ENCODE results near the gene DNAAF9.

Gene DNAAF9

DNA sequence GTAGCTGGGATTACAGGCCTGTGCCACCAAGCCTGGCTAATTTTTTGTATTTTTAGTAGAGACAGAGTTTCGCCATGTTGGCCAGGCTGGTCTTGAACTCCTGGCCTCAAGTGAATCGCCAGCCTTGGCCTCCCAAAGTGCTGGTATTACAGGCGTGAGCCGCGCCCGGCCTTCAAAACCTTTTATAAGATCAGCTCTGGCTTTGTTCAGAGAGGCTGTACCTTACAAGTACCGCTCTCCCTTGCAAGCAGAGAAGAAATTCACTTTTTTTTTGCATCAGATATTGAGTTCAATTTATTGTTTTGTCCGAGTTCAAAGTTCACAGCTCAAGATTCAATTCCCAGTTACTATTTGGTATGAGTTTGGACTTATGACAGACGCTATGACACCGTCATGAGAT is 1.9 kb upstream of the DNAAF9 start:
- no peak for DNase-seq

DNA sequence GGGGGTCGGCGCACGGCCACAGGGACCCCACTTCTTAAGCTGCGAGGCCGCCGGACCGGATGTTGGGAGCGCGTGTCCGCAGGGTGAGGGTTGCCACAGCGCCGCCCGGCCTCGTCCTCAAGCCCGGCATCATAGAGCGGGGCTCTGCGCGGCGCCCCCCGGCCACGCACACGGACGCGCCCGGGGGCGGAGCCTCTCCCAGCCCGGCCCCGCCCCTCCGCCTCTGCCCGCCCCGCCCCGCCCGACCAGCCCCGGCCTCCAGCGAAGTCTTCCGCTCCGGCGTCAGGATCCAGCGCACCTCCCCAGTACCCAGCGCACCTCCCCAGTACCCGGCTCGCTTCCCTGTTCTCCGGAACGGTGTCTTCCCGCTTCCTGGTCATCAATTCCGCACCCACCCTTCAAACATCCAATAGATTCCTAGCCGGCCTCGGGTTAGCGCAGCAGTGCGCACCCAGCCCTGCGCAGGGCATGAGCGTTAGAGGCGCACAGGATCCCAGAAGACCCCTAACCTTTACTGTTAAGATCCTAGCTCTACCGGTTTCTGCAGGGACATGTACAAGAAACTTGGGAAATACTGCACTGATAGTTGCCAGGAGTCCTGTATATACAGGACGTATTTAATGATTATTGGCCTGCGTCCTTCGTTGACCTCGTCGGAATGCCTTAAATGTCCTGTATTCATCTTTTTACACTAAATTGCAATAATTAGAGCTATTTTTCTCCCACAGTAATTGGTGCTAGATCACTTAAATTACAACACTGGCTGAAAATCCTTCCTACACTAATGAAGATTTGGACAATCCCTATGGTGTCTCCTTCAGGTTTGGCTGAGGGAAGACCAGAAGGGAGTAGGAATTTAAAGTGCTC is 535 bp upstream of the DNAAF9 start:
- DNase-seq = no peak

DNA sequence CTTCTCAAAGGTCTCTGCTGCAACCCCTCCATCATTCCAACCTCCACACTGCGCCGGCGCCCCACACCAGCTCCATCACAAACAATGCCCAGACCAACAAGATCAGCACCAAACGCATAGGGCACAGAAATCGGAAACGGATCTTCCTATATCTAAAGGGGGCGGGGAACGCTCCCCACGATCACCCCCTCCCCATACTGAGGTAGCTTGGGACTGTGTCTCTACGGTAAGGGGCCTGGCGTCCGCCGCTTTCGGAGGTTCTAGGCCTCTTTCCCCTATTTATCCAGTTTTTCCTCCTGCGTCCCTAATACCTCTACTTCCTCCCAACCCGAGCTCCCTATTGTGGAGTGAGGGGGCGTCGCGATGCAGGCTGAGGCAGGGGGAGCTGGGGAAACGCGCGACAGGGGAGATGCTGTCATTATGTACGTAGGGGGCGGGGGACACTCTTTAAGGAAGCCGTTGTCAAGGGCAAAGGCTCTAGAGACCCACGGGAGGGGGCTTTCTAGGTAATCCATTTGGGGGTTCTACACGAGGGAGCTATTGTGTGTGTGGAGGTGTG is 909 bp downstream of the DNAAF9 start:
- no peak for DNase-seq

DNA sequence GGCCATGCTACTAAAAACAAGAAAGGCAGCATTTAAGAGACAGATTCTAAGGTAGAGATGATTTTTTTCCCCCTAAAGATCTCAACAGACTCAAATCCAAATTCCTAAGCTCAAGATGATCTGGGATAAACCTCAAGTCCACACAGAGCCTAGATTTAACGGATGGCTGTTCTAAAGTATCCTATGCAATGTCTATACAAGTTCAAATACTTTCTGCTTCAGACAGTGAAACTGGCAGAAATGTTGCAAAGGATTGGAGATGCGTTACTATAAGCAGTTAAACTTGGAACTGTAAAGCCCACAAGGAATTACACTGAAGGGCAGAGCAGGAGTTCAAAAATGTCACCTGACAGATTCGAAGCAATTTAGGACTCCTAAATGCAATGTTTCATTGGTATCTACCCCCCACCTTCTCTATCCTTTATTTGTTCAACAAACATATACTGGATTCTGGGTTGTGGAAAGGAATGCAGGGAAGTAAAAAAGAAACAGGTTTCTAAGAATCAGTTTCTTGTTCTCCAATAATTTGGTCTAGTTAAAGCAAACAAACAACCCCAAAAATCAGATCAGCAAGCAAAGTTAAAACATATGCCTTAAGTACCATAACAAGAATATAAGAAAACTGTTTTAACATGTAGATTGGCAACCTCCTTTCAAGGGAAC is 1.6 kb downstream of the DNAAF9 start:
- no peak for DNase-seq

DNA sequence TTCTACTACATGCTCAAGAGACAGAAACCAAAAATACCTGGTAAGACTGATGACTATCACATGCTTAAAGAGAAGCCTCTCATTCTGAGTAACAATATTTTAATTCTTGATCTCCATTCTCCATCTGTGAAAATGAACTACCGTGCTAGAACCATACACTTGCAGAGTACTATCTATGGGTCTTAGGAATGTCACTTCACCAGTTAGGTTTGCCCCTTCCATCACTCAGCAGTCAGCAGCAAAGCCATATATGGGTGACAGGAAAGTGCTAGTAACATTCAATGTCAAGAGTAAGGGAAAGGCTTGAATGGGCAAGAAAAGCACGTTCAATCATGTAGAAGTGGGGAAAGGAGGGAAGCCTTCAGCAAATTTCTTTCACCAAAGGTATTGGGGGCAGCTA is 2.3 kb downstream of the DNAAF9 start:
- no peak for DNase-seq

DNA sequence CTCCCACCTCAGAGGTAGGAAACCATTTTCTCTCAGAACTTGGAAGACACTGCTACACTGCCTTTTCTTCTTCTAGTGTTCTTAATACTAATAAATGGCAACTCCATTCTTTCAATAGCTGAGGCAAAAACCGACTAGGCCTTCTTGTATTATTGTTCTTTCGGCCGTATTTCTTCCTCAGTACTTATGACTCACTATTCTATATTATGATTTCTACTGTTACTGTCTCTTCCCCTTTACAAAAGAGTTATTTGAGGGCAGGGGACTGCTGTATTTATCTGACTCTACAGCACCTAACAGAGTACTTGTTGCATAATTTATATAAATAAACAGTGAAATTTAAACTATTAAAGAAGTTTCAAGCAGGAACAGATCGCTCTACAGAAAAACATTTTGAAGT is 3.1 kb downstream of the DNAAF9 start:
- no peak for DNase-seq

DNA sequence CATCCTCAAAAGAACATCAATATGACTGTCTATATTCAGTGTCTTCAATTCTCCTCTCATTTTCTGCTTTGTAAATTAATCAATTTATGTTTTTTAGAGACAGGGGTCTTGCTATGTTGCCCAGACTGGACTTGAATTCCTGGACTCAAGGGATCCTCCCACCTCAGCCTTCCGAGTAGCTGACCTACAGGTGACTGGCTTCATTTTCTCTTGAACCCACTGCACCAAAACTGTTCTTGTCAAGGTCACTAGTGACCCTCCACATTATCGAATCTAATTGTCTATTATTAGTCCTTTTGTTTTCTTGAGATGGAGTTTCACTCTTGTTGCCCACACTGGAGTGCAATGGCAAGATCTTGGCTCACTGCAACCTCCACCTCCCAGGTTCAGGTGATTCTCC is 3.7 kb downstream of the DNAAF9 start:
- no peak for DNase-seq

DNA sequence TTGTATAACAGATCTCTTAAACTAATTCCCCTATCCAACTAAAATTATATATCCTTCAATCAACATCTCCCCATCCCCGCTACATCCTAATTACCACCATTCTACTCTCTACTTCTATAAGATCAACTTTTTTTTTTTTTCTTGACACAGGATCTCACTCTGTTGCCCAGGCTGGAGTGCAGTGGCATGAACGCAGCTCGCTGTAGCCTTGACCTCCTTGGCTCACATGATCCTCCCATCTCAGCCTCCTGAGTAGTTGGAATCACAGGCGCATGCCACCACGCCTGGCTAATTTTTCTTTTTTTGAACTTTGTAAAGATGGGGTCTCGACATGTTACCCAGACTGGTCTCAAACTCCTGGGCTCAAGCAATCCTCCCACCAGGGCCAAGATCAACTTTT is 5.0 kb downstream of the DNAAF9 start:
- DNase-seq = no peak

DNA sequence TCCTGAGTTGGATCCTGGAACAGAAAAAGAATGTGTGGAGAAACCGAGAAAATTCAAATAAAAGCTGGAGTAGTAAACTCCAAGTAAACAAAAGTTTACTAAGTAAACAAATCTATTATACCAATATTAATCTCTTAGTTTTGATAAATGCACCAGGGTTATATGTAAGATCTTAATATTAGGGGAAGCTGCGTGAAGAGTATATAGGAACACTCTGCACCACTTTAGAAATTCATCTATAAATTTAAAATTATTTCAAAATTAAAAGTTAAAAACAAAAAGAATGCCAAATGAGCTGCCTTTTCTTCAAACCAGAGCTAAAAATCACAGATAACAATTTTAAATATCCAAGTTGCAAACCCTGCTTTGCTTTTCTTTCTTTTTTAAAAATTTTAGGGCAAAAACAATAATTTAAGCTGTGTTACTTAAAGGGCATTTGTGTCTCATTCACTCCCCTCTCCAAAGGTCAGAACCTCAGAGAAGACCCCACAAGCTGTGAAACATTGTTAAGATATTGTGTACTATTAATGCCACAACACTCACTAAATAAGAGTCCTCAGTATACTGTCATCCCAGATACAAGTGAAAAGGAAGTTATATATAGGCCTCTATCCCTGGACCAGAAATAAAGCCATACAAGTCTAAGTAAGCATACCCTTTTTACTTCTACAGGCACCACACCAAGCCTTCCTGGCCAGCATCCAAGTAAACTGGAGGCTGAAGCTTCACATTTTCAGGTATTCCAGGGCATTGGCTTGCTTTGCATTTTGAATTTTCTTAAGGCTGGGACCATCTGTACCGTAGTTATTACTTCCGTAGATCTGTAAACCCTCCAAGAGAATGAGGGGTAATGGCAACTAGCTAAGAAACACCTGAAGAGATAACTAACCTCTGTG is 7.0 kb downstream of the DNAAF9 start:
- no peak for DNase-seq

DNA sequence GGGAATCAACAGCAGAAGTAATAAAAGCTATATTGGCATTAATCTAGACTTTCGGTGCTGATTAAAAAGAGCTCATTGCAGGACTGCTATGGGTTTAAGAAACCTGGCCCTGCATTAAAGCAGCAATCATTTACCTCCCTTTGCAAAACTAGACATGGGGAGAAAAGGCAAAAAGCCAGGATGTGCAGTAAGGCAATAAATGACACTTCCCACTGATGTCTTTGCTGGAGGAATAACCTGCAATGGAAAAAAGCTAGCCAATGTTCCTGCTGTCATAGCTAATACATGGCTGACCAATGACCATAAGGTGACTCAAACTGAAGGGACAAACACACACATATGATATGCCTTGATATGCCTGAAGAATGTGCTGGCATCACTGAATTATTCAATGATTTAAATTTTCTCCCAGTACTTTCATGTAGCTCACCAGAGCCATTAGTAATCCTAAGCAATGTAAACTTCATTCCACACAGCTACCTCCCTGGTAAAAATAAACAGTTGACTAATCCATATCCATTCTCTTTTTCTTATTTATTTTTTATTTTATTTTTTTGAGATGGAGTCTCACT is 8.7 kb downstream of the DNAAF9 start:
- no peak for DNase-seq

DNA sequence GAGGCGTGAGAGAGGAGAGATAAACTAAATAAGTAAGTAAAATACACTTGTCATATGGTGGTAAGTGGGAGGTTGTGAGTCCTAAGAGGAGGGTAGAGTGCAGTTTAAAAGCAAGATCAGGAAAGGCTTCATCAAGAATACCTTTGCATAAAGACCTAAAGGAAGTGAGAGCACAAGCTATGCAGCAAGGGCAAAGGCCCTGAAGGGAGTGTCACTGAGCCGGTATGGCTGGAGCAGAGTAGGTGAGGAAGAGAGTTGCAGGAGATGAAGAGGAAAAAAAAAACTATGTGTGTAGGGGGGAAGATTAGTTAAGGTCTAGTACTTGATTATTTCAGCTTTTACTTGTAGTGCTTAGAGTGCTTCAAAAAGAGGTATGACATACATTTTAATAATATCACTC is 11.0 kb downstream of the DNAAF9 start:
- DNase-seq = no peak

DNA sequence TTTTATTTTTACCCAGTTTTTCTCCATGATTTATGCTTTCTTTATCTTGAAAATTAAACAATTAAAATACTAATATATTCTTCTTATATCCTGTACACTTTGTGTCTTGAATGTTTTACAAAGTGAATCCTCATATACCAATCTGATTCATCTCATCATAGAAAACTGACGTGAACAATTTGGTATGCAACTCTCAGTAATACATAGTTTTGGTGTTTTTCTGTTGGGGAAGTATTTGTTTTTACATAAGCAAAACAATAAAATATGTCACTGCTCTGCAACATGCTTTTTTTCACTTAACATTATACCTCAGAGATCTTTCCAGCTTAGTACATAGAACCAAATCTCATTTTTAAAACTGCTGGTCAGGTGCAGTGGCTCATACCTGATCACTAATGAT is 14.7 kb downstream of the DNAAF9 start:
- no peak for DNase-seq

DNA sequence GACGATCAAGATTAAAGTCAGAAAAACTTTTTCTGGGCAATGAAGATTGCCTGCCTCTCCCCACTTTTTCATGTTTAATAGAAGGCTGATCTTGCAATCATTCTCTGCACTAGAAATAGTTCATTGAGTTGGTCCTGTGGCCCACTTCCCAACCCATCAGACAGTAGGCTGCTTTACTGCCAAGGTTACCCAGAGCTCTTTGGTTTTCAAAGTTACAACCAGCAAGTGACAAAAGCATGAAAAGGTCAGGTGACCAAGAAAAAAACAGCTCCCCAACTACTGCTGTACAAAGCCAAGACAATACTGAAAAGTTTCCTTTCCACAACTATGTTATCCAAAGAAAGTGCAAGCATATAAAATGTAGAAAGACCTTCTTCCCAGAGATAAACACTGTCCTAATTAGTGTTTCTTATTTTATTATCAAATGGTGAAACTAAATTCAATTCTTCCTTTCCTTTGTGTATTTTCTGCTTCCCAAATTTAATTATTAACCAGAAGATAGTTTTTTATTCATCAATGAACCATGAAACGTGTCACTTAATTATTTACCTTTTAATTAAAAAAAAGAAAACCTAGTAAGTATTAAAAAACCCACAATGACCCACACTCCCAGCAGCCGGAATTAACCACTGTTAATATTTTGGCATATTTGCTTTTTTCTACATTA is 16.6 kb downstream of the DNAAF9 start:
- DNase-seq = no peak

DNA sequence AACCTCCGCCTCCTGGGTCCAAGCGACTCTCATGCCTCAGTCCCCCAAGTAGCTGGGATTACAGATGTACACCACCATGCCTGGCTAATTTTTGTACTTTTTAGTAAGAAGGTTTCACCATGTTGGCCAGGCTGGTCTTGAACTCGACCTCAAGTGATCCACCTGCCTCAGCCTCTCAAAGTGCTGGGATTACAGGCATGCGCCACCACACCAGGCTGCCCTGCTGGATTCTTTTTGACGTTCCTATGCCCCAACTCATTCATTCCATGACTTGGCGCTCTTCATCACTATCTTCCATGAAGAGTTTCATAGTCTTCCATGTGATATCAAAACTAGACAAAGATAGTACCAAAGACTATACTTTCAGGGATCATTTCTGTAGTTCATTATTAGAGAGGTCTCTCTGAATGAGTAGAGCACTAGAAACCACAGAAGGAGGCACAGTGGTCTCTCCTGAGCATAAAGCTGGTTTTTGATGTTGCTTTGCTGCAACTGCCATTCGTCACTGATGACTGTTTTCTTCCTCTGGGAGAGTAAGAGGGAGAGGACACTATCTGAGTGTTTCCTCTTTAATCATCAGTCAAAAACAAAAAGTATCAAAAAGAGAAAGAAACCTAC is 23.5 kb downstream of the DNAAF9 start:
- no peak for DNase-seq

DNA sequence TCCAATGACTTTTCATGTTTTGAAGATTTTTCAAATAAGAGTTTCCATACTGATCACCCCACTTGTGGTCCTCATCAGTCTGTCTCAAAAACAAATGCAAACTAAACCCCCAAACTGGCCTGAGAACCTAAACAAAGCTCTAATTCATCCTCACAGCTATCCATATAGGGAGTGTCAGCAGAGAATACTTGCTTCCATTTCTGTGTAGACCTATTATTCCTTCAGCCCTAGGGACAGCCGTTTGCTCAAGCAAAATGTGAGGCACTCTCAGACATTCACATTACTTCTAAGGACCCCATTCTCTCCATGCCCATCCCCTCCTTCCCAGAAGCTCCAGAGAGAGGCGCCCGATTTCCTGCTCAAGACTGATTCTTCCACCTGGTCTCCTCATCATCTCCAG is 24.6 kb downstream of the DNAAF9 start:
- no peak for DNase-seq

DNA sequence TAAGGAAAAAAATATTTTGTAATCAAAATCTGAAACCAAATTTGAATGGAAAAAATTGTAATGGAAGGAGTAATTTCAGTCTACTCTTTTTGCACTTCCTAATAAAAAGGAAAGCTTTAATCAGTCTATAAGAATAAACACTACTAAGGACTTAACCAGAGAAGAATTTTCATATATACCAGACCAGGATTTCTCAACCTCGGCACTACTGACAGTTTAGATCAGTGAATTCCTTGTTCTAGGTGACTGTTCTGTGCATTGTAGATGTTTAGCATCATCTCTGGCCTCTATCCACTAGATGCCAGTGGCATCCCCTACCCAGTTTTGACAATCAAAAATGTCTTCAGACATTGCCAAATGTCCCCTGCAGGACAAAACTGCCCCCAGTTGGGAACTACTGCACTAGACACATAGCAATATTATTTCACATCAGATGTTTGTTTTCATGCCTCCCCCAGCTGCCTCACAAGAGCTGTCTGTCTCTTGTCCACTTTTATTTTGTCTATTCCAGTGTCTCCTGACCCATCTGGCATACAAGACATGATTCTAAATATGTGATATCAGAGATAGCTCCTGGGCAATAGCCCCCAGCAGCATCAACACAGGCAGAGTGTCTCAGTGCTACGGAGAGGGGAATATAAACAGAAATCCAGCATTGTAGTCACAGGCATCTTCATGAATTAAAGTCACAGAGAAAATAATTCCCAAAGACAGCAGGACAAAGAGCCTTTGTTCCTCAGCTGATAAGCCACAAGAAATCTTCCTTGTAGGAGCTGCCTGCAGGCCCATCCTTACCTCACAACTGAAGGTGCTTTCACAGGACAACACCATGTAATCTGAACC is 27.0 kb downstream of the DNAAF9 start:
- no peak for DNase-seq

DNA sequence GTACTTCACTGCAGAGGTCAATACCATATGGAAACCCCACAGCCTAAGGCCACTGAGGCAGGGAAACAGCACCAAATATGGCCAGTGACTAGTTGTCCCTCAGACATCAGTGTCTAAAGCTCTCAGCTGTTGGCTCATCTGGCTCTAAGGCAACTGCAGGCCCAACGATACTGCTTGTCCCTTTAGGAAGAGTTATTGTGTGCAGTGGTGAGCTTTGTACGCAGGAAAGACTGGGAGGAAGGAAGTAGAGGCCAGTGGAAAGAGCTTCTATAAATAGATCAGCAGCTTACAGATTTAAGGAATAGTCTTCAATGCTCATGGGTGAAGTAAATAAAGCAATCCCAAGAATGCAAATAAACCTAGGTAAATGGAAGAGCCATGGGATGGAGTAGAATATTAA is 29.3 kb downstream of the DNAAF9 start:
- DNase-seq = no peak

DNA sequence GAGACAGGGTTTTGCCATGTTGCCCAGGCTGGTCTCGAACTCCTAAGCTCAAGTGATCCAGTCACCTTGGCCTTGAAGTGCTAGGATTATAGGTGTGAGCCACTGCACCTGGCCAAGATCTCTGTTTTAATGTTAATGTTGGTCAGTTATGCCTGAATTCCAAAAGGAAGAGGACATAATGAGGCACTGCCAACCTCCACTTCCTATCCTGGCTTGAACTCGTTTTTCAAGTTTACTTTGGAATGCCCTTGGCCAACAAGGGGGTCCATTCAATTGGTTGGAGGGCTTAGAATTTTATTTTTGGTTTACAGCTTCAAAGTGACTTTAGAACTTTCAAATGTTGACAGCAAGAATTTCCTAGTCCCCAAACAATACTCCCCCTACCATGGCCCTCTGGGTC is 29.8 kb downstream of the DNAAF9 start:
- no peak for DNase-seq

DNA sequence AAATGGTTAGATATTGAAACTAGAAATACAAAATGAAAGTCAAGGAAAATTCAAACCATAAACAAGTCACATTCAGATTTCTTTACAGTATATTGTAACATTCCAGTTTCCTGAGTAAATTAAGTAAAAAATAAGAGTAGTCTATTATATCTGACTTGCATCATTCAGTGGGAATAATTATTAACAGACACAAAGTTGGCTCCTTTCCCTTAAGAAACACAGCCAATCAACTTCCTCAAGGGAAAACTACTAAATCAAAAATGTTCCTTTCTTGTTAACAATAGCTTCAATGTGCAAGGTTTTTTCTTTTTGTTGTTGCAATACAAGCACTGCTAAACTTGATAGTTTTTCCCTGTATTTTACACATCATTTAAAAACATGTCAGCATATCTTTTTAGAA is 33.2 kb downstream of the DNAAF9 start:
- no peak for DNase-seq

DNA sequence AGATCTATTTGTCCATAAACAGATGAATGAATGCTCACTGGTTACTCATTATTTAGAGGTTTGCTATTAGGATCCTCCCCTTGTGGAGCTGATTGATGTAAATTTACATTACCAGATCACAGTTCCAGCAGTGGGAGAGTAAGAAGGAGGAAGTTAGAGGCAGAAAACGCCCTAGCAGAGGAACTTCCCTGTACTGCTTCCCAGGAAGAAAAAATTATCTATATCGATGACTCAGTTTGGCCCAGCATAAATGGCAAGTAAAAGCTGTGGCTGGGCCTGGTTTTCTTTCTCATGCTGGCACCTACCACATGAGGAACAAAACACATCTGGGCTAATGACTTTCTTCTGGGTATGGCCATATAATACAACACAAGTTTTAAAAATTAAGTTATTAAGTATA is 35.7 kb downstream of the DNAAF9 start:
- DNase-seq = no peak

DNA sequence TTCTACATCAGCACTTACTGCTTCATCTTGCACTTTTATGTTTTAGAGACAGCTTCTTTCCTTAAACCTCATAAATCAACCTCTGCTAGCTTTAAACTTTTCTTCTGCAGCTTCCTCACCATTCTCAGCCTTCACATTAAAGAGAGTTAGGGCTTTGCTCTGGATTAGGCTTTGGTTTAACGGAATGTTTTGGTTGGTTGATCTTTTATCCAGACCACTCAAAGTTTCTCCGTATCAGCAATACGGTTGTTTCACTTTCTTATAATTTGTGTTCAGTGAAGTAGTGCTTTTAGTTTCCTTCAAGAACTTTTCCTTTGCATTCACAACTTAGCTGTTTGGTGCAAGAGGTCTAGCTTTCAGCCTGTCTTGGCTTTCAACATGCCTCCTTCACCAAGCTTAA is 40.4 kb downstream of the DNAAF9 start:
- no peak for DNase-seq

All from NK-92 treated with Interleukin-12 subunit alpha and Interleukin-12 subunit beta, amount 100 ng/mL, for 24 hours (cell line).